Esophagus muscularis mucosa (tissue), 4 donors: Measurements from ENCODE around the gene NYAP2. TPM values are rescaled to one million over a fixed set of nuclear protein-coding genes. Genes with fewer than 3 reads are reported as not detected.

Source experiments
- DNase-seq: peaks from one replicate; pipeline ENCODE4 v3.0.0-alpha.2; 2017; ENCODE audit errors: extremely low spot score
- H3K27ac ChIP-seq, 4 donors: fragments of 200-600 bp; sonication (generic); replicated peaks in 1 of 4; 1 replicate in 3 of 4; 2 replicates in 1 of 4; pipeline ENCODE4 v1.5.1; 2016 to 2019; ENCODE audit warnings: mild to moderate bottlenecking in 1 of 4
- H3K27me3 ChIP-seq, 4 donors: fragments of 200-600 bp; sonication (generic); one replicate each; pipeline versions ENCODE4 v1.5.1 to v1.6.0; 2016 to 2019
- H3K36me3 ChIP-seq, 4 donors: fragments of 200-600 bp; sonication (generic); one replicate each; pipeline ENCODE4 v1.5.1; 2016 to 2019
- H3K4me1 ChIP-seq, 4 donors: fragments of 200-600 bp; sonication (generic); one replicate each; pipeline ENCODE4 v1.5.1; 2016 to 2019
- H3K4me3 ChIP-seq, 4 donors: fragments of 200-600 bp; sonication (generic); 1 replicate in 2 of 4; 2 replicates in 2 of 4; pipeline ENCODE4 v1.5.1; 2016 to 2019; ENCODE audit warnings: mild to moderate bottlenecking in 4 of 4, moderate library complexity in 1 of 4
- H3K9me3 ChIP-seq, 4 donors: fragments of 200-600 bp; sonication (generic); 1 replicate in 3 of 4; 2 replicates in 1 of 4; pipeline ENCODE4 v1.5.1; 2016 to 2019
- CTCF ChIP-seq, 3 experiments: fragments of 200-600 bp in 2 of 3; fragments of 450-650 bp in 1 of 3; sonication (generic) in 2 of 3; IDR thresholded peaks; one replicate each; pipeline ENCODE4 v1.5.1; 2017 to 2019; ENCODE audit warnings: antibody characterized with exemption in 3 of 3, mild to moderate bottlenecking in 2 of 3, moderate library complexity in 1 of 3
- EP300 ChIP-seq: sonication (generic); formaldehyde crosslinking; IDR thresholded peaks from one replicate; pipeline ENCODE4 v1.6.1; 2017; ENCODE audit warnings: antibody characterized with exemption
- POLR2A ChIP-seq: fragments of 450-650 bp; IDR thresholded peaks from one replicate; pipeline ENCODE4 v1.6.1; 2017; ENCODE audit warnings: antibody characterized with exemption, moderate library complexity, mild to moderate bottlenecking, low read depth
- POLR2AphosphoS5 ChIP-seq, 2 donors: sonication (generic); formaldehyde crosslinking; IDR thresholded peaks; one replicate each; pipeline ENCODE4 v1.6.1; 2017; ENCODE audit warnings: antibody characterized with exemption in 2 of 2
- WGBS: methylation state at CpG from one replicate; pipeline ENCODE4 v1.1.5; 2018; 5-methylcytosine and 5-hydroxymethylcytosine counted together
- intact Hi-C: fragments of 100-400 bp; cut with DNase I; formaldehyde crosslinking; loops from one replicate; pipeline ENCODE4 v1.15.1; 2023
- total RNA-seq, 4 donors: library from RNA; depleted of rRNA; stranded (reverse); fragments of >200 nt; gene quantifications; one replicate each; pipeline versions ENCODE4 v1.1.0 to v1.2.1, GENCODE V29; 2016

NYAP2 gene
- total RNA-seq, 4 donors from 2014 or later, result under 0.01 to 0.26 (median 0.17) TPM; not detected in 1

GRCh38 chr2:225636558-225636957 lies 237.0 kb downstream of the NYAP2 start:
- no peak for DNase-seq
- Histone ChIP-seq H3K36me3 (no peaks in the 10 kb centered on the region), H3K9me3 (no peaks in the 10 kb centered on the region), H3K27ac (no peak overlapping the region), H3K27me3 (peaks cover 0 to 3% (median 0%) of the 10 kb centered on the region in 4 donors), H3K4me3 (no peak overlapping the region), H3K4me1 (no peaks in the 10 kb centered on the region)
- WGBS, result 71% methylated on average over 1 of the region's 1 CpG
- intact Hi-C loops, result no loop called here
- TF ChIP-seq POLR2A, result no peak
- TF ChIP-seq CTCF (IDR thresholded peaks at IDR 0.05), result no peak
- no peak for TF ChIP-seq EP300
- TF ChIP-seq POLR2AphosphoS5 (IDR thresholded peaks at IDR 0.05), result no peak

- WGBS, result 73% methylated on average over 7 of the region's 7 CpGs
- H3K9me3 ChIP-seq, result no peaks in the 10 kb centered on the region
- no peak overlapping the region for H3K27ac ChIP-seq
- no peaks in the 10 kb centered on the region for H3K36me3 ChIP-seq
- H3K27me3 ChIP-seq, result no peaks in the 10 kb centered on the region
- no peak for DNase-seq
- H3K4me1 ChIP-seq, result no peaks in the 10 kb centered on the region
- intact Hi-C loops, result no loop called here
- TF ChIP-seq EP300, result no peak
- no peak for TF ChIP-seq CTCF (IDR thresholded peaks at IDR 0.05)
- TF ChIP-seq POLR2AphosphoS5 (IDR thresholded peaks at IDR 0.05), result no peak
- no peak for TF ChIP-seq POLR2A
- no peak overlapping the region for H3K4me3 ChIP-seq
Measured at GRCh38 chr2:225637259-225637658, 237.7 kb downstream of the NYAP2 start.

GRCh38 chr2:225640550-225640949 lies 241.0 kb downstream of the NYAP2 start:
- H3K4me1 ChIP-seq, result no peaks in the 10 kb centered on the region
- no peaks in the 10 kb centered on the region for H3K9me3 ChIP-seq
- TF ChIP-seq EP300, result no peak
- no peak for TF ChIP-seq POLR2A
- H3K36me3 ChIP-seq, result no peaks in the 10 kb centered on the region
- WGBS, result 85% methylated on average over 3 of the region's 3 CpGs
- H3K27ac ChIP-seq, result no peak overlapping the region
- H3K4me3 ChIP-seq, result no peak overlapping the region
- no peak for DNase-seq
- intact Hi-C loops, result no loop called here
- no peaks in the 10 kb centered on the region for H3K27me3 ChIP-seq

- intact Hi-C loops, result no loop called here
- H3K36me3 ChIP-seq, result no peaks in the 10 kb centered on the region
- WGBS, result 66% methylated on average over 4 of the region's 4 CpGs
- H3K4me1 ChIP-seq, result no peaks in the 10 kb centered on the region
- DNase-seq, result no peak
- H3K4me3 ChIP-seq, result no peak overlapping the region
- H3K27me3 ChIP-seq, result no peaks in the 10 kb centered on the region
- TF ChIP-seq POLR2AphosphoS5 (IDR thresholded peaks at IDR 0.05), result no peak
- no peak for TF ChIP-seq EP300
- no peak for TF ChIP-seq CTCF (IDR thresholded peaks at IDR 0.05)
- TF ChIP-seq POLR2A, result no peak
- H3K9me3 ChIP-seq, result no peaks in the 10 kb centered on the region
- no peak overlapping the region for H3K27ac ChIP-seq
Measured at GRCh38 chr2:225649274-225649673, 249.8 kb downstream of the NYAP2 start.

GRCh38 chr2:225650041-225650440 lies 250.5 kb downstream of the NYAP2 start:
- Histone ChIP-seq H3K4me1 (no peaks in the 10 kb centered on the region), H3K27ac (no peak overlapping the region), H3K4me3 (no peak overlapping the region), H3K36me3 (no peaks in the 10 kb centered on the region), H3K9me3 (no peaks in the 10 kb centered on the region), H3K27me3 (no peaks in the 10 kb centered on the region)
- TF ChIP-seq EP300 (no peak), POLR2AphosphoS5 (IDR thresholded peaks at IDR 0.05) (no peak), CTCF (IDR thresholded peaks at IDR 0.05) (no peak), POLR2A (no peak)
- 83% methylated on average over 8 of the region's 8 CpGs for WGBS
- DNase-seq, result no peak
- intact Hi-C loops, result no loop called here
